Endothelial cell of umbilical vein (primary cell): Measurements from ENCODE around the gene LMAN2L. TPM values are rescaled to one million over a fixed set of nuclear protein-coding genes. Genes with fewer than 3 reads are reported as not detected.
A peak's percentile ranks its signal among the peaks of the same experiment; 100 is the strongest.

Experiments
- BruUV-seq: library from RNA; stranded (reverse); fragments of 400-500 nt; replicated peaks from 2 replicates; lab custom pipeline; 2021; lab: Mats Ljungman, UMichigan
- CTCF ChIA-PET: fragments of 300-600, 350-600 bp; sonication (Branson Sonifier 250); formaldehyde crosslinking; loops from one replicate; lab custom pipeline; 2021; ENCODE audit warnings: antibody characterized with exemption, inconsistent platforms; lab: Charles Lee
- POLR2A ChIA-PET: fragments of 300-600, 350-600 bp; sonication (Branson Sonifier 250); formaldehyde crosslinking; loops from one replicate; lab custom pipeline; 2021; ENCODE audit warnings: antibody characterized with exemption, inconsistent platforms; lab: Charles Lee
- DNase-seq: peaks from one replicate; pipeline ENCODE4 v3.0.0-alpha.2; 2011; ENCODE audit warnings: low read depth, low spot score
- FAIRE-seq: peaks from 2 replicates; lab custom pipeline; 2011; peaks lifted over from hg19 to GRCh38; lab: Jason Lieb, UNC
- H2AFZ ChIP-seq: 2 replicates; pipeline ENCODE4 v1.6.0; 2012; ENCODE audit warnings: low read depth, low read length, control low read depth, inconsistent platforms
- H3K27ac ChIP-seq: 2 replicates; pipeline ENCODE4 v1.5.1; 2011; ENCODE audit warnings: low read depth, mild to moderate bottlenecking, control low read depth, low read length, moderate library complexity; ENCODE audit not compliant: insufficient read depth
- H3K27me3 ChIP-seq, 2 experiments: 2 replicates each; pipeline versions ENCODE4 v1.6.0 to v1.6.1; 2011; ENCODE audit warnings: low read length in 2 of 2, mixed read lengths in 1 of 2; ENCODE audit not compliant: control insufficient read depth in 2 of 2, insufficient read depth in 2 of 2
- H3K36me3 ChIP-seq, 2 experiments: 2 replicates in 1 of 2; 3 replicates in 1 of 2; pipeline ENCODE4 v1.5.1; 2011; ENCODE audit warnings: low read length in 2 of 2, mild to moderate bottlenecking in 1 of 2, moderate library complexity in 1 of 2; ENCODE audit not compliant: control insufficient read depth in 2 of 2, insufficient read depth in 2 of 2; ENCODE audit errors: extremely low read depth in 1 of 2
- H3K4me1 ChIP-seq: 3 replicates; pipeline ENCODE4 v1.5.1; 2011; ENCODE audit warnings: mild to moderate bottlenecking, low read length; ENCODE audit not compliant: control insufficient read depth, insufficient read depth; ENCODE audit errors: extremely low read depth
- H3K4me2 ChIP-seq: 2 replicates; pipeline ENCODE4 v1.6.1; 2011; ENCODE audit warnings: low read length, control low read depth, mixed read lengths; ENCODE audit not compliant: insufficient read depth
- H3K4me3 ChIP-seq, 3 experiments: fragments of 200-600 bp in 1 of 3; sonication (generic), shearing (Covaris generic) in 1 of 3; replicated peaks in 1 of 3; 2 replicates each; pipeline ENCODE4 v1.5.1; 2011 to 2016; ENCODE audit warnings: control low read depth in 3 of 3, low read length in 3 of 3, mild to moderate bottlenecking in 2 of 3, inconsistent platforms in 1 of 3, low read depth in 1 of 3, moderate library complexity in 1 of 3; ENCODE audit not compliant: insufficient read depth in 1 of 3
- H3K79me2 ChIP-seq: 2 replicates; pipeline ENCODE4 v1.6.0; 2012; ENCODE audit warnings: low read length, inconsistent platforms; ENCODE audit not compliant: control insufficient read depth, insufficient read depth
- H3K9ac ChIP-seq: replicated peaks from 2 replicates; pipeline ENCODE3; 2011; ENCODE audit warnings: low read length, control low read depth; ENCODE audit not compliant: insufficient read depth; ENCODE audit errors: extremely low read depth
- H3K9me1 ChIP-seq: replicated peaks from 3 replicates; pipeline ENCODE4 v1.6.0; 2011; ENCODE audit warnings: mild to moderate bottlenecking, low read length; ENCODE audit not compliant: control insufficient read depth, insufficient read depth; ENCODE audit errors: extremely low read depth
- H3K9me3 ChIP-seq: replicated peaks from 2 replicates; pipeline ENCODE4 v1.5.1; 2012; ENCODE audit warnings: low read length, inconsistent platforms; ENCODE audit not compliant: control insufficient read depth, insufficient read depth
- H4K20me1 ChIP-seq: replicated peaks from 2 replicates; pipeline ENCODE3; 2011; ENCODE audit warnings: mild to moderate bottlenecking, low read length; ENCODE audit not compliant: control insufficient read depth, insufficient read depth; ENCODE audit errors: extremely low read depth
- CTCF ChIP-seq, 2 donors: IDR thresholded peaks; 1 replicate in 1 of 2; 2 replicates in 1 of 2; pipeline ENCODE4 v1.5.1; 2011; ENCODE audit warnings: low read length in 2 of 2, mild to moderate bottlenecking in 2 of 2, moderate library complexity in 2 of 2, control low read depth in 1 of 2, inconsistent platforms in 1 of 2, low read depth in 1 of 2; ENCODE audit not compliant: insufficient read depth in 1 of 2; ENCODE audit errors: extremely low read depth in 1 of 2
- FOS ChIP-seq: IDR thresholded peaks from 2 replicates; pipeline ENCODE4 v1.6.1; 2011; ENCODE audit warnings: mild to moderate bottlenecking, low read length, moderate library complexity, borderline replicate concordance; ENCODE audit not compliant: insufficient read depth
- JUN ChIP-seq: IDR thresholded peaks from 2 replicates; pipeline ENCODE4 v1.6.1; 2011; ENCODE audit warnings: borderline replicate concordance, low read depth; ENCODE audit not compliant: insufficient read length, insufficient read depth
- MYC ChIP-seq: IDR thresholded peaks from one replicate; pipeline ENCODE4 v1.6.1; 2011; ENCODE audit warnings: mild to moderate bottlenecking, low read depth, low read length
- POLR2A ChIP-seq: IDR thresholded peaks from 2 replicates; pipeline ENCODE4 v1.6.1; 2012; ENCODE audit warnings: low read depth, mild to moderate bottlenecking, control low read depth, low read length
- dilution Hi-C: fragments of 300-500 bp; cut with MboI; formaldehyde crosslinking; loops from one replicate; pipeline ENCODE4 v1.15.0; 2019; ENCODE audit warnings: low sequenced_read_pairs; ENCODE audit not compliant: extremely low pct_ligation_motif_present
- intact Hi-C: fragments of 100-400 bp; cut with micrococcal nuclease; formaldehyde crosslinking; loops from one replicate; pipeline ENCODE4 v1.10.0; 2022
- polyA plus RNA-seq, 4 experiments: library from polyadenylated mRNA; depleted of rRNA in 3 of 4; stranded (reverse) in 3 of 4; unstranded in 1 of 4; fragments of >200 nt; gene quantifications; 2 replicates each; pipeline versions ENCODE4 v1.2.1 to v1.2.3, GENCODE V29; 2011 to 2012; ENCODE audit warnings: missing spikeins in 1 of 4
- total RNA-seq: library from RNA; stranded (reverse); gene quantifications from 2 replicates; pipeline ENCODE4 v1.2.3, GENCODE V29; 2021

LMAN2L gene
- total and polyA plus RNA-seq, 2 donors (not counting 3 experiments of a cell fraction or from before 2014, with no cell fraction given): 15.4 to 20.5 TPM

- Histone ChIP-seq H3K9me1 (no peaks in the 10 kb centered on the region), H4K20me1 (no peaks in the 10 kb centered on the region), H3K79me2 (peaks cover 6% of the 10 kb centered on the region), H3K4me3 (no peak overlapping the region), H3K27me3 (no peaks in the 10 kb centered on the region), H3K9ac (no peak overlapping the region), H3K4me1 (peaks cover 16% of the 10 kb centered on the region), H3K4me2 (no peak overlapping the region), H3K36me3 (peaks cover 0 to 11% of the 10 kb centered on the region in 2 experiments), H3K9me3 (no peaks in the 10 kb centered on the region), H2AFZ (no peak overlapping the region), H3K27ac (no peak overlapping the region)
- dilution Hi-C loops (no loop called here), intact Hi-C loops (no loop called here)
- CTCF ChIA-PET: interaction anchor here (0.7 to 1.9 kb wide), 3 partner anchors 27 to 79 kb away, joined by 3 to 4 read pairs (median 3); partner anchors contain the start of gene CNNM3
- no TSS peak for BruUV-seq
- POLR2A ChIA-PET: interaction anchor here (1.3 kb wide), 1 partner anchor 24 kb away, joined by 7 read pairs; no protein-coding TSS in a partner anchor
- no peak for TF ChIP-seq JUN
- no peak for TF ChIP-seq FOS
- no peak for TF ChIP-seq MYC
- TF ChIP-seq POLR2A: no peak
- TF ChIP-seq CTCF (IDR thresholded peaks at IDR 0.05; ENCODE audit: extremely low read depth in 1 of 2, insufficient read depth in 1 of 2, low read depth in 1 of 2, low read length in 2 of 2): no peak
- no peak for DNase-seq
- peak; percentile 28 for FAIRE-seq
Measured at GRCh38 chr2:96737251-96737650, 2.6 kb downstream of the LMAN2L start.
